GM19397 (cell line): ENCODE results near the gene POU2F2.
A peak's percentile ranks its signal among the peaks of the same experiment; 100 is the strongest.
"Not testable (repeated sequence)": the region's sequence is repeated elsewhere in the genome, so short reads cannot be mapped to it uniquely, and the experiment has no call there.

Experiments
- ATAC-seq: cut with Tn5 transposase; IDR thresholded peaks from one replicate; pipeline ENCODE4 v1.9.1; 2021; ENCODE audit warnings: mild to moderate bottlenecking, moderate library complexity; ENCODE audit not compliant: unreplicated experiment

POU2F2 gene

DNA sequence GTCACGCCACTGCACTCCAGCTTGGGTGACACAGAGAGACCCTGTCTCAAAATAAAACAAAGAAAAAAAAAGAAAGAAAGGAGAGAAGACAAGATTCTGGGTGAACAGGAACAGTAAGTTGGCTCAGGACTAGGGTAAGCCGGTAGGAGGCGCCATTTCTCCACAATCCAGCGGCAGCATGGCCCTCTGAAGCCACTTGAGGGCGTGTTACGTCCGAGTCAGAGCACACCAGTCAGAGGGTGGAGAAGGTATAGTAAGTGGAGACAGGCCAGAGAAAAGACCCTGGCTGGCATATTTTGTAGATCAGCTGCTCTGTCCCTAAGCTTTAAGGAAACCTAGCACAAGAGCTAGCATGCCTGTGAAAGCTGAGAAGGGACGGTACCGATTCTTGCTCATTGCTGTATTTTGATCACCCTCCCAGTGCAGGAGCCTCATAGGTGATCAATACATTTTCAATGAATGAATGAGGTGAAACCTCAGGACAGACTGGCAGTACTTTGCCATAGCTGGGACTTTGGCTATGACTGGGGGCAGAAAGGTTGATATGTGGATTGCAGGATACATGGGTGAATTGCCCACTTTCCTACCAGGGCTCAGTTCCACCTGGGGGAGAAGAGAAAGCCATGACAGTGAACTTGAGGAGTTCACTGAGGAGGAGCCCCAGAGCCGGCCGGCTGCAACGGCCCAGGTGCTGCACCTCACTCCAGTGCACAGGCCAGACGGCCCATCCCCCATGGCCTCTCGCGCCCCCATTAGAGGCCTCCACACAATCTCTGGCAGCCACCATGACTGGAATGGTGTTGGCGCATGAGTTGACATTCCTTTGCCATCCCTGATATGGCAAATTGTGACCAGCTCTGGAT lies 23.5 kb downstream of the POU2F2 start:
- peak; percentile 66 for ATAC-seq

GRCh38 chr19:42105368-42105767 lies 26.9 kb downstream of the POU2F2 start:
- ATAC-seq: no peak

DNA sequence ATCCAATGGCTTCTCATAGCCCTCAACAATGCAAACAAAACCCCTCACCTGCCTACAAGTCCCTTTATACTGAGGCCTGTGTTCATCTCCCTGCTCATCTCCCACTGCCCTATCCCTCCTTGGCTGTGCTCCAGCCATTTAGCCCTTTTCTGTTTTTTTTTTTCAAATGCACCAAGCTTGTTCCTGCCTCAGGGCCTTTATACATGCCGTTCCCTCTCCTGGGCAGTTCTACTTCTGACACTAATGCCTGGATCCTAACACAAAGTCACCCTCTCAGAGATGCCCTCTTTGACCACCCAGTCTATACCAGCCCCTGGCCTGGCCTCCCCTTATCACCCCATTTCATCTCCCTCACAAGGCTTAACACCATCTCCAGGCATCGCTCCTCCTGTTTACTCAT lies 29.4 kb downstream of the POU2F2 start:
- no peak for ATAC-seq

DNA sequence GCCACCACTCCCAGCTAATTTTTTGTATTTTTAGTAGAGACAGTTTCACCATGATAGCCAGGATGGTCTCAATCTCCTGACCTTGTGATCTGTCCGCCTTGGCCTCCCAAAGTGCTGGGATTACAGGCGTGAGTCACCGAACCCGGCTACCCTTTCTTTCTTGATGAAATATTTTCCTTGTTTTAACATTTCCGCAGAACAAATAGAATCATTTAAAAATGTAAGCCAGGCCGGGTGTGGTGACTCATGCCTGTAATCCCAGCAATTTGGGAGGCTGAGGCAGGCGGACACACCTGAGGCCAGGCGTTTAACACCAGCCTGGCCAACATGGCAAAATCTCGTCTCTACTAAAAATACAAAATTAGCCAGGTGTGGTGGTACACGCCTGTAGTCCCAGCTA lies 32.0 kb downstream of the POU2F2 start:
- not testable (repeated sequence) for ATAC-seq

DNA sequence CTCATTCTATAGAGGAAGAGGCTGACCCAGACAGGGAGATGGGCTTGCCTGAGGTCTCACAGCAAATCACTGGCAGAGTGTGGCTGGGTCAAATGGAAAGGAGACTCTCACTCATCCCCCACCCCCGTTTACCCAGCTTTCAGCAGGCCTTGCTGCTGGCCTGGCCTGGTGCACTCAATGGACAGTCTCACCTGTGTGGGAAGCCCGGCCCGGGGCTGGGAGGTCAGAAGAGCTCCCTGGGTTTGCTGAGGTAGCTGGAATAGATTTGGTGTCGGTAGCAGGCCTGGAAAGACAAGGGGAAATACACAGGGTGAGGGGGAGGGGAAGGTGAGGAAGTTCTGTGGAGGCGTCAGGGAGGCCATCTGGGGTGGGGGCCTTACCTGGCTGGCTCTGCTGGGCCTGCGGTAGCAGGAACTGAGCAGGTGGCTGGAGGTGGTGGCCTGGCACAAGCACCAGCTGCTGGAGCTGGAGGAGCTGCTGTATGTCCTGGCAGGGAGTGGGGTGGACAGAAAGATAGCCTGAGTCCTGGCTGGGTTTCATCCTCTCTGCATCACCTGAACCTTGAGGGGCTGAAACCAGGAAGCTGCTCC lies 32.8 kb downstream of the POU2F2 start:
- ATAC-seq: no peak

DNA sequence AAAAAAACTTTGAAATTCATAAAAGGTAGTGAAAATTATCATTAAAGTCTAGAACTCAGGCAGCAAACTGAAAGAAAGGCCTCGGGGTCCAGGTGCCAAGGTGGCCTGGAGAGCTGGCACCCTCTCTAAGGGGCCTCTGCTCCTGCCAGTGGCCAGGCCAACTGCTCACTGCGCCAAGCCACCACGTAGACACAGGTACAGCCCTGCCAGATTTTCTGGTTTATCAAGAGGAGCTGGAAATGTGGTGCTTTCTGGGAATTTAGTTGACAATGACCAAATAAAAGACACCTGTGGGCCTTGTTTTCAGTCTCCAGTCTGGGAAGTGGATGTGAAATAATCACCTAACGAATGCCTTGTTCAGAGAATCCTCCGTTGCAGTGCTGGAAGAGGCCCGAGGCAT lies 33.5 kb downstream of the POU2F2 start:
- ATAC-seq: no peak

GRCh38 chr19:42097461-42097860 lies 34.8 kb downstream of the POU2F2 start:
- no peak for ATAC-seq

- no peak for ATAC-seq
Measured at GRCh38 chr19:42096255-42096837, 35.9 kb downstream of the POU2F2 start.

DNA sequence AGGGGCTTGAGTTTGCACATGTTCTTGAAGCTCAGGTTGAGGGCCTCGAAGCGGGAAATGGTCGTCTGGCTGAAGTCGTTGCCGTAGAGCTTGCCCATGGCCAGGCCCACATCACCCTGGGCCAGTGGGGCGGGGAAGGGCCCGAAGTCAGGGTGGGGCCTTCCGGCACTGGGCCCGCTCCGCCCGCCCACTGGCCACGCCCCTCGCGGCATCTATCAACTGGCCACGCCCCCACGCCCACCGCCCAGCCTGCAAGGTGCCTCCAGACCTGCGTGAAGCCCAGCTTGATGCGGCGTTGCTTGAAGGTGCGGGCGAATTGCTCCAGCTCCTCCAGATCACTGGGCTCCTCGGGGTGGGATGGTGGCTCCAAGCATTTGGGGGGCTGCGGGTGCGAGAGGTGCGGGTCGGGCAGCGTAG lies 36.4 kb downstream of the POU2F2 start:
- ATAC-seq: no peak

- no peak for ATAC-seq
Measured at GRCh38 chr19:42095142-42095813, 37.0 kb downstream of the POU2F2 start.

DNA sequence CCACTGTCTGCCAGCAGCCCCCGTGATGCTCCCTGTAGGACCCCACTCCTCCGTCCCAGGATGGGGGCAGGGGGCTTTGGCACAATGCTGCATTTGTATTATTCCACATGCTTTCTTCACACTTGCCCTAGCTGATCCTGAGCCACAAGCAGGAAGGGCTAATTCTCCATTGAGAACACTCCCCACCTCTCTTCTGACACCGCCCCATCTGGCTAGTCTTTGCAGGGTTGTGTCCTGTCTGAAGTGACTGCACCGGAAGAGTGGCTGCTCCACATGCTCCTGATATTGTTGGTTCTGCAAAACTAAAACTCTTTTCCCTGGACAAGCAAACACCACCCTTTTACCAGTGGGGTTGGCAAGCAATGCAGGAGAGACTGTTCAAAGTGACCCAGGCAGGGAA lies 38.3 kb downstream of the POU2F2 start:
- ATAC-seq: no peak

DNA sequence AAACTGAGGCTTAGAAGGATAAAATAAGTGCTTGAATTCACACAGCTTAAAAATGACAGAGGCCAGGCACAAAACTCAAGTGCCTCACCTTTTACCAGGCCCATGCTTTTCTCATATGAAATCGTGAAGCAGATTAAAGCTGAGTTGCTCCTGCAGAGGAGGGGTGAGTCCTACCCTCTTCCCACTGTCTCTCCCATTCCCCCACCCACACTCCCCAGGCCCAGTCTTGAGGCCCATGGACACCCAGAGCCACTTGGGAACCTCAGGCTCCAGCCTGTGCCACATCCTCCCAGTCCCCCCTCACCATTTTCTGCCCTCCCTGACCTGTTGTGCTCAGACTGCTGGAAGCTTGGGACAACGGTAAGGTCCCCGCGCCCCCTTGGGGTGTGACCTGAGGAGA lies 38.7 kb downstream of the POU2F2 start:
- ATAC-seq: no peak

- ATAC-seq: no peak
Measured at GRCh38 chr19:42092350-42092749, 39.9 kb downstream of the POU2F2 start.

DNA sequence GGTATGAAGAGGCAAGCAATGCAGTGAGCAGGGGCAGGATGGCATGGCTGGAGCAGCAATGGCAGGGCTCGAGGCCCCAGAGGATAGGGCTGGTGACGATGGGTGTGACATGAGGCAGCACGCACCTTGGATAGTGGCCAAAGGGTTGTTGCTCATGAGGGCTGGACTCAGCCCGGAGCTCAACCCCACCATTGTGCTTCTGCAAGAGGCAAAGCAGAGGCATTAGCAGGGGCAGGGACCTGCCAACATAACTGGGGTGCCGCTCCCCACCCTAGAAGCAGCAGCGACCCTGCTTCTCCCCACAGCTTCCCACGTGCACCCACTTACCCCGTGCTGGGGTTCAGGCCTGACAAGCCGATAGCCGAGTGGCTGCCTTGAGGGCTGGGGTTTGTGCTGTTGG lies 40.5 kb downstream of the POU2F2 start:
- ATAC-seq: no peak

- no peak for ATAC-seq
Measured at GRCh38 chr19:42091300-42091699, 40.9 kb downstream of the POU2F2 start.

DNA sequence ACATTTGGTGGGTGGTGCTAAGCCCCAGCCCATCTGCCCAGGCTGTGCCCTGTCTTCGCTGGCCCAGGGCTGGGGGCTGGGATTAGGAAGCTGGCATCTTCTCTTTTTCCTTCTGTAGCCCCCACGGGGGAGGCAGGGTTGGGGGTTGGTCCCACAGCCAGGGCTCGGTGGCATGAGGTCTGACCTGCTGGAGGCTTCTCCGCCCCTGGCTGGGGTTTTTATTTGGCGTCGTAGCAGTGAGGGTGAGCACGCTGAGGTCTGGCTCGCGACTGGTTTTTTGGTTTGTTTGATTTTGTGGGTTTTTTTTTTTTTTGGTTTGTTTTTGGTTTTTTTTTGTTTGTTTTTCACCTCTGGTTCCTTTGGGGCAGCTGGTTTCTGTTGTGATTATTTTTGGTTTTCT lies 41.6 kb downstream of the POU2F2 start:
- ATAC-seq: no peak

GRCh38 chr19:42089772-42090171 lies 42.5 kb downstream of the POU2F2 start:
- no peak for ATAC-seq

DNA sequence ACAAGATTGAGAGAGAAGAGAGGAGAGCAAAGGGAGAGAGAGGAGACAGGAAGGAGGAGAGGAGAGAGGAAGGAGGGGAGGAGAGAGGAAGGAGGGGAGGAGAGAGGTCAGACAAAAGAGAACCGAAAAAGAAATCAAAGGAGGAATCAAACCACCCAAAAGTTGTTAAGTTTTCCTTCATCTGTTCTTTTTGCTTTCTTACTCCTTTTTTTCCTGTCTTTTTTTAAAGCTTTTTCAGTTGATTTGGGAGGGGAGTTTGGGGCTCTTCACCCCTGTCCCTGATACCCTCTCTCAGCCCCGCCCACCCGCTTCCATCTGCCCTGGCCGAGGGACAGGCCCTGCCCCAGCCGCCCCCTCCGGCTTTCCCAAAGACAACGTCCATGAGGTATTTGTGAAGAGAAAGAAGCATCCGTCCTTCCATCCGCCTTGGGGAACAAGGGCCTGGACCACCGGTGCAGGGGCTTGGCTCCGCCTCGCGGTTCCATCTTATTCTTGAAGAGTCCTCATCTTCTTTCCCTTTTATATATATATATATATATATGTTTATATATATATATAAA lies 43.0 kb downstream of the POU2F2 start:
- no peak for ATAC-seq

DNA sequence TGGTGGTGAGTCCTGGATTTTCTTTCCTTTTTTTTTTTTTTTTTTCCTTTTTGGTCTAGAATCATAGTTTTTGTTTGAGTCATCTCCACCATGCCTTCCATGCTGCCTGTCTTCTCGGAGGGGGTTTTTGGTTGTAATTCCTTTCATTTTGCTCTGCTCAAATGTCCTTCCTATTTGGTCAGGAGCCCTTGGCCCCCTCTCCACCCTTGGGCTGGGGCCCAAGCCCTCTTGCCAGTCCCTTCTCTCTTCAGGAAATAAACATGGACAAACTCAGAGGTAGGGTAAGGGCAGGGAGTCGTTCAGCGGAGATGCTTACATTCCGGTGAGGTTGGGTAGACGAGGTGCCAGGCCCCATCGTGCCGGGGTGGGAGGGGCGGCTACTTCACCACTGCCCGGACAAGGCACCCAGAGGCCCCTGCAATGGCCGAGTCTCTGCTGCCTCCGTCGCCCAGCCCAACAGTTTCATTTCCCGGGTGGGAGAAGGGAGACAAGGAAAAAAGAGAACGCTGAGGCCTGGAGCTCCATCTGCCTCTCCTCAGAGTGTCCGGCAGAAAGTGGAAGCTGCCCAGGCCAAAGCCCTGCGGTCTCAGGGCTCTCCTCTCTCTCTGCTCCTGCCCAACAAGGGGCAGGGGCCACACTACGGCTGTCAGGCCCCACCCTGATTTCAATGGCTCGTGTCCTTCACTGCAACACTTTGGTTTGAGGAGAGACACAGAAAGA lies 43.6 kb downstream of the POU2F2 start:
- ATAC-seq: no peak

- no peak for ATAC-seq
Measured at GRCh38 chr19:42086770-42087550, 45.3 kb downstream of the POU2F2 start.
